Suprapubic skin (tissue), 4 donors: ENCODE measurements around the gene STIM1.
"Not testable (repeated sequence)": the region's sequence is repeated elsewhere in the genome, so short reads cannot be mapped to it uniquely, and the experiment has no call there.

Experiments used
- EP300 ChIP-seq: sonication (generic); formaldehyde crosslinking; IDR thresholded peaks from one replicate; pipeline ENCODE4 v1.6.1; 2017; ENCODE audit warnings: antibody characterized with exemption
- POLR2A ChIP-seq, 2 donors: fragments of 450-650 bp; IDR thresholded peaks; one replicate each; pipeline ENCODE4 v1.6.1; 2017; ENCODE audit warnings: antibody characterized with exemption in 2 of 2, mild to moderate bottlenecking in 2 of 2, moderate library complexity in 2 of 2
- POLR2AphosphoS5 ChIP-seq, 3 donors: sonication (generic); formaldehyde crosslinking; IDR thresholded peaks; one replicate each; pipeline ENCODE4 v1.6.1; 2017; ENCODE audit warnings: antibody characterized with exemption in 3 of 3
- TF ChIP-seq, protein P1 (sequence below), 2 donors: fragments of 200-600 bp in 1 of 2; fragments of 450-650 bp in 1 of 2; sonication (generic) in 1 of 2; IDR thresholded peaks; one replicate each; pipeline ENCODE4 v1.5.1; 2016 to 2019; ENCODE audit warnings: antibody characterized with exemption in 2 of 2, mild to moderate bottlenecking in 1 of 2, moderate library complexity in 1 of 2

DNA sequence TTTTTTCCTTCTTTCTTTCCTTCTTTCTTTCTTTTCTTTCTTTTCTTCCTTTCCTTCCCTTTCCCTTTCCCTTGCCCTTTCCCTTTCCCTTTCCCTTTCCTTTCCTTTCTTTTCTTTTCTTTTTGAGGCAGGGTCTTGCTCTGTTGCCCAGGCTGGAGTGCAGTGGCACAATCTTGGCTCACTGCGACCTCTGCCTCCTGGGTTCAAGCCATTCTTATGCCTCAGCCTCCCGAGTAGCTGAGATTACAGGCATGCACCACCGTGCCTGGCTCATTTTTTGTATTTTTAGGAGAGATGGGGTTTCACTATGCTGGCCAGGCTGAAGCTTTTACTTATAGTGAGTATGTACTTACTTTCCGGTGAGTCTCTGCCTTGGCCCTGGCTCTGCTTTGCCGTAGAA lies 40.6 kb upstream of the STIM1 start:
- TF ChIP-seq, protein P1, sequence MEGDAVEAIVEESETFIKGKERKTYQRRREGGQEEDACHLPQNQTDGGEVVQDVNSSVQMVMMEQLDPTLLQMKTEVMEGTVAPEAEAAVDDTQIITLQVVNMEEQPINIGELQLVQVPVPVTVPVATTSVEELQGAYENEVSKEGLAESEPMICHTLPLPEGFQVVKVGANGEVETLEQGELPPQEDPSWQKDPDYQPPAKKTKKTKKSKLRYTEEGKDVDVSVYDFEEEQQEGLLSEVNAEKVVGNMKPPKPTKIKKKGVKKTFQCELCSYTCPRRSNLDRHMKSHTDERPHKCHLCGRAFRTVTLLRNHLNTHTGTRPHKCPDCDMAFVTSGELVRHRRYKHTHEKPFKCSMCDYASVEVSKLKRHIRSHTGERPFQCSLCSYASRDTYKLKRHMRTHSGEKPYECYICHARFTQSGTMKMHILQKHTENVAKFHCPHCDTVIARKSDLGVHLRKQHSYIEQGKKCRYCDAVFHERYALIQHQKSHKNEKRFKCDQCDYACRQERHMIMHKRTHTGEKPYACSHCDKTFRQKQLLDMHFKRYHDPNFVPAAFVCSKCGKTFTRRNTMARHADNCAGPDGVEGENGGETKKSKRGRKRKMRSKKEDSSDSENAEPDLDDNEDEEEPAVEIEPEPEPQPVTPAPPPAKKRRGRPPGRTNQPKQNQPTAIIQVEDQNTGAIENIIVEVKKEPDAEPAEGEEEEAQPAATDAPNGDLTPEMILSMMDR (IDR thresholded peaks at IDR 0.05): not testable (repeated sequence)
- TF ChIP-seq POLR2A (IDR thresholded peaks at IDR 0.05); POLR2AphosphoS5 (IDR thresholded peaks at IDR 0.05); EP300: not testable (repeated sequence)
